HG03039 (cell line): Measurements from ENCODE around the gene ZNF141.
"Not testable (repeated sequence)": the region's sequence is repeated elsewhere in the genome, so short reads cannot be mapped to it uniquely, and the experiment has no call there.

Experiments used
- ATAC-seq: cut with Tn5 transposase; IDR thresholded peaks from one replicate; pipeline ENCODE4 v1.9.1; 2021; ENCODE audit warnings: mild to moderate bottlenecking, moderate library complexity; ENCODE audit not compliant: unreplicated experiment

ZNF141 gene

GRCh38 chr4:337143-337931 is at the start of gene ZNF141:
Gene ZNF141, plus strand, starts transcription at chr4:337814. Its CDS starts 170 bp downstream, at chr4:337984.
- ATAC-seq = peak; percentile 95

- ATAC-seq = no peak
These were observed 48.7 kb upstream of the ZNF141 start for GRCh38 chr4:288891-289290.

GRCh38 chr4:294732-295131 is 42.9 kb upstream of the ZNF141 start:
- no peak for ATAC-seq

GRCh38 chr4:302381-302780 is 35.2 kb upstream of the ZNF141 start:
- ATAC-seq = no peak

GRCh38 chr4:304516-304915 is 33.1 kb upstream of the ZNF141 start:
- ATAC-seq = not testable (repeated sequence)

- no peak for ATAC-seq
These were observed 32.5 kb upstream of the ZNF141 start, which contains the start of gene ZNF732 for GRCh38 chr4:304969-305680. Gene ZNF732, minus strand, starts transcription at chr4:305474. Its CDS starts 164 bp downstream, at chr4:305310.

- ATAC-seq = no peak
These were observed 31.1 kb upstream of the ZNF141 start for GRCh38 chr4:306551-306961.

GRCh38 chr4:309807-310206 is 27.8 kb upstream of the ZNF141 start:
- ATAC-seq = no peak

- no peak for ATAC-seq
These were observed 23.2 kb upstream of the ZNF141 start for GRCh38 chr4:314296-314903.

GRCh38 chr4:328729-329128 is 8.9 kb upstream of the ZNF141 start:
- ATAC-seq = no peak

- no peak for ATAC-seq
These were observed 2.1 kb upstream of the ZNF141 start for GRCh38 chr4:335515-335914.

- no peak for ATAC-seq
These were observed 1.3 kb upstream of the ZNF141 start for GRCh38 chr4:336099-336892.

- ATAC-seq = no peak
These were observed 796 bp upstream of the ZNF141 start for GRCh38 chr4:336893-337142.

GRCh38 chr4:337932-338758 is 531 bp downstream of the ZNF141 start:
- peak; percentile 24 for ATAC-seq

- ATAC-seq = no peak
These were observed 1.1 kb downstream of the ZNF141 start for GRCh38 chr4:338759-339097.

GRCh38 chr4:340011-340410 is 2.4 kb downstream of the ZNF141 start:
- no peak for ATAC-seq

- ATAC-seq = no peak
These were observed 35.6 kb downstream of the ZNF141 start for GRCh38 chr4:373062-373839.

GRCh38 chr4:374298-375160 is 36.9 kb downstream of the ZNF141 start:
- ATAC-seq = no peak
